GM23248 (cell line): ENCODE measurements around the gene SLC2A13.

ENCODE experiments used
- EZH2 ChIP-seq: fragments of 200-600 bp; sonication (generic); IDR thresholded peaks from 2 replicates; pipeline ENCODE4 v1.6.1; 2018; ENCODE audit warnings: antibody characterized with exemption, mild to moderate bottlenecking; ENCODE audit not compliant: insufficient read depth, poor library complexity, severe bottlenecking
- EZH2phosphoT487 ChIP-seq: fragments of 200-600 bp; sonication (generic); IDR thresholded peaks from 2 replicates; pipeline ENCODE4 v1.6.1; 2018; ENCODE audit warnings: antibody characterized with exemption, moderate library complexity, mild to moderate bottlenecking, low read depth; ENCODE audit not compliant: insufficient read depth

DNA sequence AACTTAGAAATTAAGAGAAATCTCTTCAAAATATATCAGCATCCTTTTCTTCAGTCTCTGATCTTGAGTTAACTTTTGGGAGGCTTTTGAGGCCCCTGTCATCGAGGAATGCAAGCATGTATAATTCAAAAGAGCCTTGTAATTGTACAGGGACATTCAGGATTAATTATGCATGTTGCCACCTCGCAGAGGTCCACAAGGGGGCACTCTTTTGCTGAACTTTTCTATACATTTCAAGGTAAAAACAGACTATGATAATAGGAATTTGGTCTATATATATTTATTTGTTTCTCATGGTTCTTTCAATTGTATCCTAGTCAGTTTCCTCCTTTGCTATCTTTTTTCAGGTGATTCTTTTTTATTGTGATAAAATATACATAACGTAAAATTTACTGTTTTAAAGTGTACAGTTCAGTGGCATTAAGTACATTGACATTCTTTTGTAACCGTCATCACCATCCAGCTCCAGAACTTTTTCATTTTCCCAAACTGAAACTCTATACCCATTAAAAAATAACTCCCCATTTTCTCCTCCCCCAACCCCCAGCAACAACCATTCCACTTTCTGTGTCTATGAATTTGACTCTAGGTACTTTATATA lies 47.0 kb upstream of the SLC2A13 start:
- TF ChIP-seq EZH2 (no peak), EZH2phosphoT487 (no peak)
